Measurements from ENCODE around the gene AZU1.

DNA sequence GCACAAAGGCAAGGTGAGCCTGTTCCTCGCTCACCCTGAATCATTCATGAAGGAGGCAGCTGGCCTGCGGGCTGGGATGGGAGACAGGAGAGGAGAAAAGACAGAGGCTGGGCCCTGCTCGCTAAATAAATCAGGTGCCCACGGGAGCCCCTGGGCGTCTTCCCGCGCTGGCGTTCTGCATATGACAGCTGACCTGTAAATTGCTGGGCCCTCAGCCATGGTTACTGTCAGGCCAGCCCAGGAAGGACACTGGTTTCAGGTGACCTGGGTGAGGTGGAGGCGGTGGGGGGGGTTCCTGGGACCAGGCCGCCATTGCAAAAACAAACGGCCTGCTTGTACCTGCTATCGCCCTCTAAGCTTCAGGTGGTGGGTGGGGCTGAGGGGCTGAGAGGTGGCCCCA is 33.8 kb upstream of the AZU1 start:
- TF ChIP-seq POLR2A (IDR thresholded peaks at IDR 0.05) (no peak), EP300 (IDR thresholded peaks at IDR 0.05) (no peak)
- TF ChIP-seq, protein P1, sequence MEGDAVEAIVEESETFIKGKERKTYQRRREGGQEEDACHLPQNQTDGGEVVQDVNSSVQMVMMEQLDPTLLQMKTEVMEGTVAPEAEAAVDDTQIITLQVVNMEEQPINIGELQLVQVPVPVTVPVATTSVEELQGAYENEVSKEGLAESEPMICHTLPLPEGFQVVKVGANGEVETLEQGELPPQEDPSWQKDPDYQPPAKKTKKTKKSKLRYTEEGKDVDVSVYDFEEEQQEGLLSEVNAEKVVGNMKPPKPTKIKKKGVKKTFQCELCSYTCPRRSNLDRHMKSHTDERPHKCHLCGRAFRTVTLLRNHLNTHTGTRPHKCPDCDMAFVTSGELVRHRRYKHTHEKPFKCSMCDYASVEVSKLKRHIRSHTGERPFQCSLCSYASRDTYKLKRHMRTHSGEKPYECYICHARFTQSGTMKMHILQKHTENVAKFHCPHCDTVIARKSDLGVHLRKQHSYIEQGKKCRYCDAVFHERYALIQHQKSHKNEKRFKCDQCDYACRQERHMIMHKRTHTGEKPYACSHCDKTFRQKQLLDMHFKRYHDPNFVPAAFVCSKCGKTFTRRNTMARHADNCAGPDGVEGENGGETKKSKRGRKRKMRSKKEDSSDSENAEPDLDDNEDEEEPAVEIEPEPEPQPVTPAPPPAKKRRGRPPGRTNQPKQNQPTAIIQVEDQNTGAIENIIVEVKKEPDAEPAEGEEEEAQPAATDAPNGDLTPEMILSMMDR (IDR thresholded peaks at IDR 0.05), result no peak
